Spinal cord (tissue), 10 donors: ENCODE results near the gene SLC16A1. TPM values are rescaled to one million over a fixed set of nuclear protein-coding genes. Genes with fewer than 3 reads are reported as not detected.
A peak's percentile ranks its signal among the peaks of the same experiment; 100 is the strongest.

Source experiments
- DNase-seq, 6 donors: peaks; one replicate each; pipeline versions ENCODE4 v3.0.0 to v3.0.0-alpha.2; 2013 to 2015; ENCODE audit warnings: low spot score in 6 of 6, low read depth in 4 of 6
- H3K27ac ChIP-seq: one replicate; pipeline ENCODE4 v1.5.1; 2013; ENCODE audit warnings: low read depth, low read length, control low read depth
- H3K27me3 ChIP-seq: one replicate; pipeline ENCODE4 v1.6.1; 2013; ENCODE audit warnings: low read length; ENCODE audit not compliant: control insufficient read depth, insufficient read depth
- H3K36me3 ChIP-seq: one replicate; pipeline ENCODE4 v1.6.1; 2013; ENCODE audit warnings: low read length; ENCODE audit not compliant: control insufficient read depth, insufficient read depth
- H3K4me1 ChIP-seq: one replicate; pipeline ENCODE4 v1.6.1; 2013; ENCODE audit warnings: low read length; ENCODE audit not compliant: control insufficient read depth, insufficient read depth
- H3K4me3 ChIP-seq: one replicate; pipeline ENCODE4 v1.5.1; 2013; ENCODE audit warnings: low read depth, low read length, control low read depth
- H3K9me3 ChIP-seq: one replicate; pipeline ENCODE4 v1.6.1; 2013; ENCODE audit warnings: low read length; ENCODE audit not compliant: control insufficient read depth, insufficient read depth
- whole genome bisulfite sequencing: methylation state at CpG from one replicate; pipeline ENCODE4 v1.1.5; 2013; ENCODE audit warnings: missing lambda C conversion rate; ENCODE audit not compliant: insufficient coverage; 5-methylcytosine and 5-hydroxymethylcytosine counted together
- polyA plus RNA-seq, 2 donors: library from polyadenylated mRNA; unstranded; fragments of 120-200 nt; gene quantifications; one replicate each; pipeline ENCODE4 v1.2.1, GENCODE V29; 2013; ENCODE audit not compliant: insufficient read length in 2 of 2
- total RNA-seq, 2 donors: library from RNA; depleted of rRNA in 1 of 2; stranded (reverse); fragments of 120-200 nt in 1 of 2; fragments of >200 nt in 1 of 2; gene quantifications; one replicate each; pipeline versions ENCODE4 v1.2.3 to v1.2.4, GENCODE V29; 2013 to 2014
- donor health status: healthy.

Gene SLC16A1
- total and polyA plus RNA-seq, 4 donors = 60.3 to 127 (median 91.5) TPM

GRCh38 chr1:112954945-112955772 lies 837 bp downstream of the SLC16A1 start:
- Histone ChIP-seq H3K9me3 (no peaks in the 10 kb centered on the region), H3K27me3 (no peaks in the 10 kb centered on the region), H3K4me3 (peak overlapping the region; percentile 85), H3K36me3 (no peaks in the 10 kb centered on the region), H3K27ac (peak overlapping the region; percentile 85), H3K4me1 (peaks cover 29% of the 10 kb centered on the region)
- WGBS = under 1% methylated on average over 25 of the region's 29 CpGs
- DNase-seq = peak in 5 of 6 donors; percentile 20 to 69 (median 39)

GRCh38 chr1:112954017-112954650 lies 1.9 kb downstream of the SLC16A1 start:
- H3K27ac ChIP-seq = no peak overlapping the region
- H3K27me3 ChIP-seq = no peaks in the 10 kb centered on the region
- WGBS = no CpG with 5 or more reads among the region's 4 CpGs
- H3K4me1 ChIP-seq = peaks cover 27% of the 10 kb centered on the region
- DNase-seq = peak in 1 of 6 donors; percentile 38
- H3K9me3 ChIP-seq = no peaks in the 10 kb centered on the region
- no peaks in the 10 kb centered on the region for H3K36me3 ChIP-seq
- peak overlapping the region; percentile 85 for H3K4me3 ChIP-seq

- no CpG with 5 or more reads among the region's 1 CpG for WGBS
- Histone ChIP-seq H3K9me3 (no peaks in the 10 kb centered on the region), H3K27ac (no peak overlapping the region), H3K27me3 (no peaks in the 10 kb centered on the region), H3K4me1 (peaks cover 3% of the 10 kb centered on the region), H3K36me3 (no peaks in the 10 kb centered on the region), H3K4me3 (no peak overlapping the region)
- DNase-seq = no peak
Observed at GRCh38 chr1:112950426-112950825, 5.6 kb downstream of the SLC16A1 start.

GRCh38 chr1:112946683-112947082 lies 9.3 kb downstream of the SLC16A1 start:
- H3K27ac ChIP-seq = no peak overlapping the region
- H3K9me3 ChIP-seq = no peaks in the 10 kb centered on the region
- H3K27me3 ChIP-seq = no peaks in the 10 kb centered on the region
- H3K36me3 ChIP-seq = no peaks in the 10 kb centered on the region
- 100% methylated on average over 1 of the region's 3 CpGs for WGBS
- H3K4me3 ChIP-seq = no peak overlapping the region
- no peaks in the 10 kb centered on the region for H3K4me1 ChIP-seq
- no peak for DNase-seq

- H3K27ac ChIP-seq = no peak overlapping the region
- no peaks in the 10 kb centered on the region for H3K27me3 ChIP-seq
Observed at GRCh38 chr1:112939810-112940209, 16.2 kb downstream of the SLC16A1 start.

GRCh38 chr1:112938210-112938609 lies 17.8 kb downstream of the SLC16A1 start:
- Histone ChIP-seq H3K4me1 (no peaks in the 10 kb centered on the region), H3K36me3 (no peaks in the 10 kb centered on the region), H3K9me3 (no peaks in the 10 kb centered on the region), H3K27me3 (no peaks in the 10 kb centered on the region), H3K4me3 (no peak overlapping the region), H3K27ac (no peak overlapping the region)
- WGBS = 70% methylated on average over 2 of the region's 3 CpGs
- DNase-seq = no peak

More at GRCh38 chr1:112939810-112940209, 16.2 kb downstream of the SLC16A1 start:
- Histone ChIP-seq H3K9me3 (no peaks in the 10 kb centered on the region), H3K36me3 (no peaks in the 10 kb centered on the region), H3K4me3 (no peak overlapping the region), H3K4me1 (no peaks in the 10 kb centered on the region)
- no peak for DNase-seq
- 60% methylated on average over 1 of the region's 3 CpGs for WGBS

- Histone ChIP-seq H3K4me3 (no peak overlapping the region), H3K27ac (no peak overlapping the region), H3K27me3 (no peaks in the 10 kb centered on the region), H3K4me1 (no peaks in the 10 kb centered on the region), H3K36me3 (no peaks in the 10 kb centered on the region), H3K9me3 (no peaks in the 10 kb centered on the region)
- DNase-seq = no peak
Observed at GRCh38 chr1:112937495-112937894, 18.5 kb downstream of the SLC16A1 start.

- Histone ChIP-seq H3K4me3 (no peak overlapping the region), H3K27me3 (no peaks in the 10 kb centered on the region), H3K27ac (no peak overlapping the region), H3K9me3 (no peaks in the 10 kb centered on the region), H3K4me1 (no peaks in the 10 kb centered on the region), H3K36me3 (no peaks in the 10 kb centered on the region)
- DNase-seq = peak in 1 of 6 donors; percentile 16
- 73% methylated on average over 2 of the region's 2 CpGs for WGBS
Observed at GRCh38 chr1:112937070-112937469, 18.9 kb downstream of the SLC16A1 start.

GRCh38 chr1:112935461-112936111 lies 20.4 kb downstream of the SLC16A1 start:
- no peak for DNase-seq
- Histone ChIP-seq H3K27me3 (no peaks in the 10 kb centered on the region), H3K4me3 (no peak overlapping the region), H3K9me3 (no peaks in the 10 kb centered on the region), H3K36me3 (no peaks in the 10 kb centered on the region), H3K27ac (no peak overlapping the region), H3K4me1 (no peaks in the 10 kb centered on the region)
